Activated gamma-delta T cell (primary cell): ENCODE data around the gene FBF1.
"Not testable (repeated sequence)": the region's sequence is repeated elsewhere in the genome, so short reads cannot be mapped to it uniquely, and the experiment has no call there.

ENCODE experiments used
- DNase-seq: peaks from one replicate; lab custom pipeline; 2025; lab: John Stamatoyannopoulos, UW
- total RNA-seq, 2 donors: gene quantifications; one replicate each; lab custom pipeline; 2026; lab: John Stamatoyannopoulos, UW

FBF1 gene, protein sequence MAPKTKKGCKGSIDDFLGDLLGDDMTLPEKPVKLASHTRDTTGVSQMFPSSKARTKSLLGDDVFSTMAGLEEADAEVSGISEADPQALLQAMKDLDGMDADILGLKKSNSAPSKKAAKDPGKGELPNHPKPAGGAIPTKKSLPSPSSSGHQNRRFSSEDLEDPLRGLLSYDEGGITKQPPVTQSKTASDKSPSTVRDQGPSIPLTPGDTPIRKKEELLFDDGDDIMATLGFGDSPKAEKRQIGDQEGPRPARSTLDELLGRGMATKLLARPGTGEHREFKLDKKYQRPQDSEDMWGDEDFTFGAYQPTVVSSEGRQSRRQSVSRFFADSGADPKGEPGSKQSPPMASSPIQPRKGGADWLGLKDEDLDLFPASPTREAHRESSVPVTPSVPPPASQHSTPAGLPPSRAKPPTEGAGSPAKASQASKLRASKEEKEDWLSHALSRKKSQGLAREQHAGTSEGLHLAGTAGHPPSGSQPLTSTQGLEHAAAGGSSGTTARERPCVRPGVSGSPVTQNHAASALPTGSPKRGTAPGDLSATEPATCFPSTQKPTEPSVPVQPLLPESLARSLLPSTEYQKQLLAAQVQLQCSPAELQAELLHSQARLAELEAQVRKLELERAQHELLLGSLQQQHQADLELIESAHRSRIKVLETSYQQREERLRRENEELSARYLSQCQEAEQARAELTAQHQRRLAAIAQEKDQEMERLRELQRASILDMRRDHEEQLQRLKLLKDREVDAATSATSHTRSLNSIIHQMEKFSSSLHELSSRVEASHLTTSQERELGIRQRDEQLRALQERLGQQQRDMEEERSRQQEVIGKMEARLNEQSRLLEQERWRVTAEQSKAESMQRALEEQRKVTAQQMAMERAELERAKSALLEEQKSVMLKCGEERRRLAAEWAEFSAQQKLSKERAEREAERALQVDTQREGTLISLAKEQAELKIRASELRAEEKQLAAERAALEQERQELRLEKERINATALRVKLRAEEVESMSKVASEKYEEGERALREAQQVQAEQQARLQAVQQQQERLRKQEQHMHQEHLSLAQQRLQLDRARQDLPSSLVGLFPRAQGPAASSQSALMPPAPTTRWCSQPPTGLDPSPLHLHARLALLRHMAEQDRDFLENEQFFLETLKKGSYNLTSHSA
- total RNA-seq = 24.4 to 25.5 reads per million in 2 donors

DNA sequence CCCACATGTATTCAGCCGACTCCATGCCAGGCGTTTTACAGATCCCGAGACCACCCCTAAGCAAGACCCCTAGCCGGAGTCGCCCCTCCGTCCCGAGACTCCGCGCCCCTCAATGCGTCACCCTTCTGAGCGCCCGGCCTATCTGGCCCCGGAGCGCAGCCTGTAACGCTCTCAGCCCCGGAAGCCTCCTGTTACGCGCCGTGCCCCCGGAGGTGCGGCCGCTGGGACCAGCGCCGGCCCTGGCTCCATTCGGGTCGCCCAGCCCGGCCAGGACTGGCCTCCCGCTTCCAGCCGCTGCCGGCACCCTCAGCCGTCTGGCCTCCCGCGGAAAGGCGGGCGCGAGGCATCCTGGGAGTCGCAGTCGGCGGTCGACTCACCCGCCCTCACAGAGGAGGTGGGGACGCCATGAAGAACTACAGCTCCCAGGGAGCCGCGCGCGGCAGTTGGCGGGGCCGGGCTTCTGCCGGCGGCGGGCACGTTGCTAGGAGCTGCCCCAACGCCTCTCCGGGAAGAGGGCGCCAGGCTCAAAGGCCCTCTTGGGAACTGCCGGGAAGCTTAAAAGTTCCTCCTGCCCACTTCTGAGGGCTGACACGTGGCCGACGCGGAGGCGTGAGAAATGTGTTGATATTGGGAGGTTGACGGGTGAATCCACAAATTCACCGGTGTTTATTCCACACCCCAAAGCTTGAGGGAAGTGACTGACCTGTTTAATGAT, at the start of gene FBF1:
FBF1 (minus strand) TSS at position 316 of the 715 bp plus-strand sequence. CDS start 2,893 bp downstream, outside the sequence.
- peak; percentile 82 for DNase-seq

DNA sequence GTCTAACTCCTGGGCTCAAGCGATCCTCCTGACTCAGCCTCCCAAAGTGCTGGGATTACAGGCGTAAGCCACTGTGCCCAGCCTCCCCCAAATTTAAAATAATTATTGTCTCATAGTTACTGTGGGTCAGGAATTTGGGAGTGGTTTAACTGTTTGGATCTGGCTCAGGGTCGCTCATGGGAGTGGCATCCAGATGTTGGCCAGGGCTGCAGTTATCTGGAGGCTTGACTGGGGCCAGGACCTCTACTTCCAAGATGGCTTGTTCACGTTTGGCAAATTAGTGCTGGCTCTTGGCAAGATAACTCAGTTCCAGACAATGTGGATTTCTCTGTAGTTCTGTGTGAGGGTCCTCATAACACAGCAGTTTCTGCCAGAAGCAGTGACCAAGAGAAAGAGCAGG, 46.2 kb upstream of the FBF1 start:
- DNase-seq = no peak

DNA sequence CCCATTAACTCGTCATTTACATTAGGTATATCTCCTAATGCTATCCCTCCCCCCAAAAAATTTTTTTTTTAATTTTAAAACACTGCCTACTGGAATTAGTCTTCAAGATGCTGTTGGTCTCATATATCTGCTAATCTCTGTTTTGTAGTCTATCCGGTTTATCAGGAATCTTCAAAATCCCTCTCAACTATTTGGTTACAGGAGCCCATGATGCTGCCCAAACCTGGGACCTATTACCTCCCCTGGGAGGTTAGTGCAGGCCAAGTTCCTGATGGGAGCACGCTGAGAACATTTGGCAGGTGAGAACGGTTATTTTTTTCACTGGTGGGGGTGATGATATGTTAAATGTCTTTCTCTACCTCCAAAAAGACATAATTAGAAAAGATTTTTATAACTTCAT, 45.1 kb upstream of the FBF1 start:
- no peak for DNase-seq

DNA sequence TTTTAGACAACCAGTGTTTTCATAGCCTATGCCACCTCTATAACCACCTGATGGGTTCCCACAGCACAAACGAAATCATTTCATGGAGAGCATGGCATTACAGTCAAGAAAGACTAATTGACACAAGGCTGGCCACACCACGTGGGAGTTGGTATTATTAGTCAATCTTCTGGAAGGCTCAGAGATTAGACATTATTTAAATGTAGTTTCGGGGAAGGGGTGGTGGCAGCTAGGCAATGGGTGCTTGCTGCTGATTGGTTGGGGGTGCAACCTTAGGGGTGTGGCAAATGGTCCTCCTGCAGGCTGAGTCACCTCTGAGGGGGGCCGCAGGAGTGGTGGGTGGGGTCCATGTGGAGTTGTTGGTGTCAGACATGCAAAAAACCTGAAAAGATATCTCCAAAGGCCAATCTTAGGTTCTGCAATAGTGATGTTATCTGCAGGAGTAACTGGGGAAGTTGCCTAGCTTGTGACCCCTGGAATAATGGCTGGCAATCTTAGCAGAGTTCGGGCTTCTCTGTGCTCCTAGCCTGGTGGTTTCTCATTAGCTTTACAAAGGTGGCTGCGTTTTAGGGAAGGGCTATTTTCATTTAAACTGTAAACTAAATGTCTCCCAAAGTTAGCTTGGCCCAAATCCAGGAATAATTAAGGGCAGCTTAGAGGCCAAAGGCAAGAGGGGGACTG, 42.8 kb upstream of the FBF1 start:
- DNase-seq = no peak

DNA sequence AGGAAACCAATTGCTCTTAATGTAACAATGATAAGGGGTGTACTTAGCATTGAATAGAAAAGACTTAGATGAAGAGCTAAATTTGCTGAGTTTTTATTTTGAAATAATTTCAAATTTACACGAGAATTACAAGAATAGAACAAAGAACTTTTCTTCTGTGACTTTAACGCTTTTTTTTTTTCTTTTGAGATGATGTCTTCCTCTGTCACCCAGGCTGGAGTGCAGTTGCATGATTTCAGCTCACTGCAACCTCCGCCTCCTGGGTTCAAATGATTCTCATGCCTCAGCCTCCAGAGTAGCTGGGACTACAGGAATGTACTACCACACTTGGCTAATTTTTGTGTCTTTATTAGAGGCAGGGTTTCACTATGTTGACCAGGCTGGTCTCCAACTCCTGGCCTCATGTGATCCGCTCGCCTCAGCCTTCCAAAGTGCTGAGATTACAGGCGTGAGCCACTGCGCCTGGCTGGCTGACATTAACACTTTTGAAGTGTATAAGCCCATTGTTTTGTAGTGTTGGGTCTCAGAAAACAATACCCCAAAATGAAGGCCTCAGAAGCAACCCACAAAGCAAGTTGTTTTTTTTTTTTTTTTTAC, 40.3 kb upstream of the FBF1 start:
- no peak for DNase-seq

DNA sequence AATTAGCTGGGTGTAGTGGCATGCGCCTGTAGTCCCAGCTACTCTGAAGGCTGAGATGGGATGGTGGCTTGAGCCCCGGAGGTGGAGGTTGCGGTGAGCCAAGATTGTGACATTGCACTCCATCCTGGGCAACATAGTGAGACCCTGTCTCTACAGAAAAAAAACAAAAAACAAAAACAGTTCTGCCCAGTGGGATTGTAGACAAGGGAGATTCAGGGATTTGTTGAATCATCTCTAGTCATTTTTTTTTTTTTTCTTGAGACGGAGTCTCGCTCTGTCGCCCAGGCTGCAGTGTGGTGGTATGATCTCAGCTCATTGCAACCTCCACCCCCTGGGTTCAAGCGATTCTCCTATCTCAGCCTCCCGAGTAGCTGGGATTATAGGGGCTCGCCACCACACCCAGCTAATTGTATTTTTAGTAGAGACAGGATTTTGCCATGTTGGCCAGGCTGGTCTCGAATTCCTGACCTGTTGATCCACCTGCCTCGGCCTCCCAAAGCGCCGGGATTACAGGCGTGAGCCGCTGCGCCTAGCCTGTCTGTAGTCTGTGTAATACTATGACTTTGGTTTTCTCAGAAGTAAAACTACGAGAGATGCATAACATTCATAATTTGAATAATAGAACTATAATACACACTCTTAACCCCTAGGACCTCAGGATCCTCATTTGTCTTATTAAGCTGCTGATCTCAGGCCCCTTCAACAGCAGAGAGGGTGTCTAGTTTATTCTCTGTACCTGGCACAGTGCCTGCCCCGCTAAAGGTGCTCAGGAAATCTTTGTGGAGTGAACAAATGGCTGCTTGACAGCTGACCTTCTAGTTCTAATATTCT, 39.6 kb upstream of the FBF1 start:
- DNase-seq = no peak

DNA sequence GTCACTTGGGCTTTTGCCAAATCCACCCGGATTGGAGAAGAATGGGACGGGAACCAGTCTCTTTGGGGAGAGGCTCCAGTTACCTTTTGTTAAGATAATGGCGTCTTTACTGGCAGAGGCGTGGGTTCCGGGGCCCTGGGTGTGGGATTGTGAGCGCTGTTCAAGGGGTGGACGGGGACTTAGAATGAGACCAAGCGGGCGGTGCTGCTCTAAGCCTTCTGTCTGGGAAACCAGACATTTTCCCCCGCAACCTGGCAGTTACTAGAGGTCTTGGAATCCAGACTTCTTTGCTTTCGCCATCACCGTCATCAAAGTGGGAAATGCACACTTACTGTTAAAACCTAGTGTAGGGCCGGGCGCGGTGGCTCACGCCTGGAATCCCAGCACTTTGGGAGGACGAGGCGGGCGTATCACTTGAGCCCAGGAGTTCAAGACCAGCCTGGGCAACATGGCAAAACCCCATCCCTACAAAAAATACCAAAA, 38.9 kb upstream of the FBF1 start:
- DNase-seq = no peak

DNA sequence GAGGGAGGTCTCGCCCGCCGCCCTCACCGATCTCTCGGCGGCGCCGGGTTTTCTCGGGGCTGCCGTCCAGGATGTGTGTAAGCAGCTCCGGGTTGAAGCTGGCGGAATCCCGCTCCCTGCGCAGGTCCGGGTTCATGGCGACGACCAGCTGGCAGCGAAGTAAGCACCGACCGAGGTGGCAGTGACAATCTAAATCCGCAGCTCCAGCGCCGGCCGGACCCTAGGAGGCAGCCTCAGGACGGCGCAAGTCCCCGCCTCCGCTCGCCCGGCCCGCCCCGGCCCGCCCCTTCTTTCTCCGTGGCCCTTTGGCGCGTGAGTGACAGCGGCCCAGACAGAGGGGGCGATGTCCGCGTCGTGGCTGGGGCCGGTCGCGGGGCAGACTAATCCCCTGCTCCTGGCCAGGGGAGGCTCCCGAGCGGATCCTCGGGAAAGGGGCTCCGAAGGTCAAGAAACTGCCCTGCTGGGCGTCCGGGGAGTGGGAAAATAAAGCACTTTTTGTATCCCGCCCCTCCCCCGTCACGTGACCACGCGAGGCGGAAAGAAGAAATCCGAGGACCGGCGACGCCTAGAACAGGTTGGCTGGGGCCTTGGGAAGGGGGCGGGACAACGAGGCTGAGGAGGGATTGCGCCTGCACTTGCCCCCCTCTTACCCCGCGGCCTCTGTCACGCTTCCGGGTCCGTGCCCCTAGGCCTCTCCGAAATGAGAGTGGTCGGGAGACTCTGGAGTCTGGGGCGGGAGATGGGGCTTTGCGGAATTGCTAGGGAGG, 38.3 kb upstream of the FBF1 start, which contains the start of the genes ACOX1 and TEN1:
ACOX1 (minus strand) TSS at position 229 of the 767 bp plus-strand sequence; CDS start at position 136, 93 bp downstream.
TEN1 (plus strand) TSS at position 303 of the 767 bp plus-strand sequence. CDS start 6,953 bp downstream, outside the sequence.
- peak; percentile 78 for DNase-seq

DNA sequence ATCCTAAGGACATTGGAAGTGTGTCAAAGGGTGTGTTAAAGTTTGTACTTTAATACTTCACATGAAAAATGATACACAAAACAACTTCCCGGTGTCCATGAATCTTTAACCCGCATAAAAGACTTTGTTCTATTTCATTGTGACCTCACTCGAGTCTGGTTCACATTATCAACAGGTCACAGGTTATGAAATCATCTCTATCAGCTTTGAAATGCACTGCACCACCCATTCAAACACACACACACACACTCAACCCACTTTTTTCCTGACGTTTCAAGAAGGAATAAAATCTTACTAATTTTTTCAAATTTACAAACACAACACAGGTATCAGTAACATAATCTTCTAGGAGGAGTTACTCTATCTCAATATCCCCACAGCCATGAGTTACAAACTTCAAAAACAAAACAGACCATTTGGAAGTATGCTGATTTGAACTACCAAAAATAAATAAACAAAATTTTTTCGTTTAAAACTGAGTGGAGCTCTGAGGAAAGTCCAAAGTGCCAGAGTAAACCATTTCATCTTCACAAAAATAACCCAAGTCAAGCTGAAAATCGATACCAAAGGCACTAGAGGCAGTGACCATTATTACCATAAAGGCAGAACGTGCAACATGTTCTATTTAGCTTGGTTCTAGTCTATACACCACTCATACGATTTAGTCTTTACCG, 35.5 kb upstream of the FBF1 start:
- no peak for DNase-seq

DNA sequence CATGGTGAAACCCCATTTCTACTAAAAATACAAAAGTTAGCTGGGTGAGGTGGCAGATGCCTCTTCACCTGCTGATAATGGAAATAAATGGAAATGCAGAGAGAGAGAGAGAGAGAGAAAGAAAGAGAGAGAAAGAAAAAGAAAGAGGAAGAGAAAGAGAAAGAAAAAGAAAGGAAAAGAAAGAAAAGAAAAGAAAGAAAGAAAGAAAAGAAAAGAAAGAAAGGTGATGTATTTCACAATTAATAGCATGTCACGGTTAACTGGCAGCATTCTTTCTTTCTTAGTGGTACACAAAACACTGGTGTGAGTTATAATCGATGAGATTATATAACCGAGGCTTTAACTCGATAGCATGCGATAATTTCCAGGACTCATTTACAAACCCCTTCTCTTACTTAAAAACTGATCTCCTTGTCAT, 34.9 kb upstream of the FBF1 start:
- no peak for DNase-seq

DNA sequence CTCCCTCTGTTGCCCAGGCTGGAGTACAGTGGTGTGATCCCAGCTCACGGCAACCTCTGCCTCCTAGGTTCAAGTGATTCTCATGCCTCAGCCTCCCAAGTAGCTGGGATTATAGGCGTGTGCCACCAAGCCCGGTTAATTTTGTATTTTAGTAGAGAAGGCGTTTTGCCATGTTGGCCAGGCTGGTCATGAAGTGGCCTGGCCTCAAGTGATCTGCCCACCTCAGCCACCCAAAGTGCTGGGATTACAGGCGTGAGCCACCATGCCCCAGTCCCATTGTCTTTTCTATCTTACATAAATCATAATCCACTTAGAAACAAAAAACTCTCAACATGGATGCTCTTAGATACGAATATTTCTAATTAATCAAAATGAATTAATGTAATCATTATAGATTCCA, 34.3 kb upstream of the FBF1 start:
- DNase-seq = not testable (repeated sequence)

DNA sequence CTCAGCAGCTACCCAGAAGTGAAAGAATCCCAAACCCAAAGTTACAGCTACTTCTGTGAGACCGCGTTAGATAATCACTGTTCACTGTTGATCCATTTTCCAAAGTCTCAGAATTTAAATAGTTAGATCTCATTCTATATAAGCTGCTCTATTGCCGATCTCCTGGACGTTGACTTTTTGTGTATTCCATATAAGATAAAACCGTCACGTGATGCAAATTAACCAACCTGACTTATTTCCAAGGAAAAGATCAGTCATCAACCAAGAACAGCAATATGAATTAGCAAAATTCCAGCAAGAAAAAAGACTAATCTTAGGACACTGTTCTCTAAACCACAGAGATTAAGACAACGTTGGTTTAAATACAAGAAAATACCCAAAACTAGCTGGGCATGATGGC, 29.8 kb upstream of the FBF1 start:
- no peak for DNase-seq

DNA sequence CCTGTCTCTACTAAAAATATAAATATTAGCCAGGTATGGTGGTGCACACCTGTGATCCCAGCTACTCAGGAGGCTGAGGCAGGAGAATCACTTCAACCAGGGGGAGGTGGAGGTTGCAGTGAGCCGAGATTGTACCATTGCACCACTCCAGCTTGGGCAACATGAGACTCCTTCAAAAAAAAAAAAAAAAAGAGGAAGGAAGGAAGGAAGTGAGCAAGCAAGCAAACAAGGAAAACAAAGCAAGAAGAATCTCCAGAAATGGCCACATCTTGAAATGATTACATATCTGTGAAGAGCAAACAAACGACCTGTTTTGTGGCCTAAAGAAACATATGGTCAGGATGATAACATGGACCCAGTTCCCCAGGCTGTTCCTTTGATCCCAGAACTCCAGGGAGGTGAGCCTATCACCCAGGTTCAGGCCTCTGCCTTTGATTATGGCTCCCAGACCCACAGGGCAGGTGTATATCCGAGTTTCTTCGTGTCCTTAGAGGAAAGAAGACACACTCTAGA, 29.2 kb upstream of the FBF1 start:
- DNase-seq = no peak

DNA sequence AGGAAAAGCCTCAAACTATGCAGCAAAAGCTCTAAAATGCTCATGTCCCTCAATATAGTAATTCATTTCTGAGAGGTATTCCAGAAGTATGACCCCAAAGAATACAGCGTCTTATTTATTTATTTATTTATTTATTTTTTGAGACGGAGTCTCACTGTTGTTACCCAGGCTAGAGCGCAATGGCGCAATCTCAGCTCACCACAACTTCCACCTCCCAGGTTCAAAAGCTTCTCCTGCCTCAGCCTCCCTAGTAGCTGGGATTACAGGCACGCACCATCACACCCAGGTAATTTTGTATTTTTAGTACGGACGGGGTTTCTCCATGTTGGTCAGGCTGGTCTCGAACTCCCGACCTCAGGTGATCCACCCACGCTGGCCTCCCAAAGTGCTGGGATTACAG, 28.2 kb upstream of the FBF1 start:
- not testable (repeated sequence) for DNase-seq

DNA sequence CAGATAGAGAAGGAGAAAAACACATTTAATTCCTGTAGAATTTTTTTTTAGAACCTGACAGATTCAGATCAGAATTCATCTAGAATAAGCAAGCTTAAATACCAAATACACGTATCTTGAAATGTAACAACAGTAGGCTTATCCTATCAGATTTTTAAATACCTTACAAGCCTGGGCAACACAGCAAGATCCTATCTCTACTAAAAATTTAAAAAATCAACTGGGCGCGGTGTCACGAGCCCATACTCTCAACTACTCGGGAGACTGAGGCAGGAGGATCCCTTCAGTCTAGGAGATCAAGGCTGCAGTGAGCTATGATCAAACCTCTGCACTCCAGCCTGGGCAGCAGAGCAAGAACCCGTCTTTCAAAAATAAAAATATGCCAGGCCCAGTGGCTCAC, 24.6 kb upstream of the FBF1 start:
- DNase-seq = no peak

DNA sequence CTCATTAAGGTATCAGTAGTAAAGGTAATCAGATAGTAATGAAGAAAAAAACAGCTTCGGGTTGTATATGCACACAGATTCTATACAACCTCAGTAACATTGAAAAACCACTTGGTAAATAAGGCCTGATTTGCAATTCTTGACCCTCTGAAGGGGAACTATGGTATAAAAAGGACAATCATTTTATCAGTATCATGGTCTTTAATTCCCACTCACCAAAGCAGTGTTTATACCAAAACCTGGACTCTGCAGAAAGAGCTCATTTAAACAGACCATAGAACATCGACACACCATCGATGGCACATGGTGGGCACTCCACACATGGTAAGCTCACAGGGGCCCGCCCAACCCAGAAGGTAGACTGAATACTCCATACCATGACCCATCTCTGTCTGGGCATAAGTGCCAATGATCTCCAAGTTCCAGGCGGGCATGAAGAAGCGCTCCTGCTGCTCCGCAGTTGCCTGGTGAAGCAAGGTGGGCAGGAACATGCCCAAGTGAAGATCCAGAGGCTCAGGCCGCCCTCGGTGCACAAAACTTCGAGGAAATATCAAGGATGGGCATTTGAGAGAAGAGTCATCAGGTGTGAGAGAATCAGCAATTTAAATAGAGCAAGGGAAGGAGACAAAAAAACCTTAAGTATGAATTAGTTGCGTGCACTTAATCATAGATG, 19.1 kb upstream of the FBF1 start:
- no peak for DNase-seq
